GM23248 (cell line): ENCODE data around the gene ARFGEF2.

Experiments used
- EZH2 ChIP-seq: fragments of 200-600 bp; sonication (generic); IDR thresholded peaks from 2 replicates; pipeline ENCODE4 v1.6.1; 2018; ENCODE audit warnings: antibody characterized with exemption, mild to moderate bottlenecking; ENCODE audit not compliant: insufficient read depth, poor library complexity, severe bottlenecking
- EZH2phosphoT487 ChIP-seq: fragments of 200-600 bp; sonication (generic); IDR thresholded peaks from 2 replicates; pipeline ENCODE4 v1.6.1; 2018; ENCODE audit warnings: antibody characterized with exemption, moderate library complexity, mild to moderate bottlenecking, low read depth; ENCODE audit not compliant: insufficient read depth

DNA sequence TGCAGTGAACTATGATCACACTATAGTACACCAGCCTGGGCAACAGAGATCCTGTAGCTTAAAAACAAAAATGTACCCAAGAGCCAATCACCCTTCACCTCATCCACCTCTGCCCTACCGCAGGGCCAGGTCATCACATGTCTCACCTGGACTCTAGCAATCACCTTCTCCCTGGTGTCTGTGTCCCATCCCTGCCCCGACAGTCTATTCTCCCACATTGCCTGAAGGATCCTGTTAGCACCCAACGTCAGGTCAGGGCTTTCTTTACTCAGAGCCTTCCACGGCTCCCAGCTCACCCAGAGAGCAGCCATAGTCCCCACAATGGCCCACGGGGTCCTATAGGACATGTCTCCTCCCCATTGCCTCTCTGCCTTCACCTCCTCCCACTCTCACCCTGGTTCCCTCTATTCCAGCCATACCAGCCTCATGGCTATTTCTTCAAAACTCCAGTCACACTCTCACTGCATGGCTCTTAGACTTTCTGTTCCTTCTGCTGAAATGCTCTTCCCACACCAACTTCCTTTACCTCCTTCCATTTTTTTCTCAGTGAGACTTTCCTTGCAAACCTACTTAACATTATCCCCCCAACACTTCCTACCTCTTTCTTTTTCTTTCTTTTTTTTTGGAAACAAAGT is 22.5 kb upstream of the ARFGEF2 start:
- TF ChIP-seq EZH2: no peak
- TF ChIP-seq EZH2phosphoT487: no peak
